H1 (cell line): ENCODE results near the gene TBX5. TPM values are rescaled to one million over a fixed set of nuclear protein-coding genes. Genes with fewer than 3 reads are reported as not detected.

ENCODE experiments used
- CTCF ChIA-PET: fragments of 300-600 bp; sonication (Branson Sonifier 250); formaldehyde crosslinking; loops from one replicate; lab custom pipeline; 2021; ENCODE audit not compliant: partially characterized antibody; lab: Charles Lee
- POLR2A ChIA-PET: fragments of 300-600 bp; sonication (Branson Sonifier 250); formaldehyde crosslinking; loops from one replicate; lab custom pipeline; 2021; ENCODE audit warnings: inconsistent platforms; ENCODE audit not compliant: partially characterized antibody; lab: Charles Lee
- DNase-seq, 2 experiments: peaks; one replicate each; pipeline versions ENCODE4 v3.0.0 to v3.0.0-alpha.2; 2010 to 2022; ENCODE audit warnings: low spot score in 2 of 2, low read depth in 1 of 2, mixed read lengths in 1 of 2
- FAIRE-seq: peaks from 2 replicates; lab custom pipeline; 2011; peaks lifted over from hg19 to GRCh38; lab: Jason Lieb, UNC
- H2AFZ ChIP-seq: 2 replicates; pipeline ENCODE4 v1.8.1; 2012; ENCODE audit warnings: low read length, inconsistent platforms
- H2AK5ac ChIP-seq: 2 replicates; pipeline ENCODE4 v1.6.1; 2013; ENCODE audit warnings: low read depth, low read length
- H2BK120ac ChIP-seq: replicated peaks from 2 replicates; pipeline ENCODE3; 2013; ENCODE audit warnings: low read depth, low read length, inconsistent platforms
- H2BK12ac ChIP-seq: 2 replicates; pipeline ENCODE4 v1.6.1; 2013; ENCODE audit warnings: low read depth, low read length
- H2BK15ac ChIP-seq: 2 replicates; pipeline ENCODE4 v1.6.1; 2013; ENCODE audit warnings: low read length
- H2BK20ac ChIP-seq: 2 replicates; pipeline ENCODE4 v1.6.1; 2013; ENCODE audit warnings: low read length
- H2BK5ac ChIP-seq: 2 replicates; pipeline ENCODE4 v1.6.1; 2013; ENCODE audit warnings: low read depth, low read length
- H3K14ac ChIP-seq: 2 replicates; pipeline ENCODE4 v1.6.1; 2013; ENCODE audit warnings: inconsistent platforms; ENCODE audit not compliant: insufficient read length
- H3K18ac ChIP-seq: 2 replicates; pipeline ENCODE4 v1.6.1; 2013; ENCODE audit warnings: low read length; ENCODE audit errors: extremely low read depth
- H3K23ac ChIP-seq: 2 replicates; pipeline ENCODE4 v1.6.1; 2013; ENCODE audit warnings: inconsistent platforms; ENCODE audit not compliant: insufficient read length
- H3K23me2 ChIP-seq: 2 replicates; pipeline ENCODE4 v1.6.1; 2013; ENCODE audit warnings: low read depth, low read length
- H3K27ac ChIP-seq: 2 replicates; pipeline ENCODE4 v1.6.1; 2011; ENCODE audit warnings: low read depth, low read length, inconsistent platforms
- H3K27me3 ChIP-seq, 4 experiments: replicated peaks in 1 of 4; 1 replicate in 1 of 4; 2 replicates in 3 of 4; pipeline versions ENCODE4 v1.6.1 to v1.8.1; 2011 to 2013; ENCODE audit warnings: low read length in 3 of 4, mild to moderate bottlenecking in 3 of 4, inconsistent platforms in 2 of 4, mixed read lengths in 2 of 4, moderate library complexity in 1 of 4; ENCODE audit not compliant: control insufficient read depth in 3 of 4, insufficient read depth in 3 of 4; ENCODE audit errors: extremely low read depth in 1 of 4
- H3K36me3 ChIP-seq, 4 experiments: 2 replicates each; pipeline versions ENCODE4 v1.6.1 to v1.8.1; 2011 to 2013; ENCODE audit warnings: mild to moderate bottlenecking in 4 of 4, low read length in 3 of 4, moderate library complexity in 2 of 4, control low read depth in 1 of 4, inconsistent platforms in 1 of 4; ENCODE audit not compliant: insufficient read depth in 4 of 4, control insufficient read depth in 2 of 4
- H3K4ac ChIP-seq: replicated peaks from 2 replicates; pipeline ENCODE3; 2013; ENCODE audit warnings: low read length, low read depth, mixed read lengths, inconsistent platforms; ENCODE audit not compliant: insufficient read length
- H3K4me1 ChIP-seq, 4 experiments: replicated peaks in 1 of 4; 1 replicate in 1 of 4; 2 replicates in 3 of 4; pipeline versions ENCODE4 v1.6.1 to v1.8.1; 2011 to 2013; ENCODE audit warnings: low read length in 3 of 4, inconsistent platforms in 2 of 4, mixed read lengths in 1 of 4; ENCODE audit not compliant: insufficient read depth in 4 of 4, control insufficient read depth in 3 of 4
- H3K4me2 ChIP-seq, 2 experiments: 2 replicates each; pipeline versions ENCODE4 v1.6.1 to v1.8.1; 2011 to 2013; ENCODE audit warnings: low read depth in 2 of 2, low read length in 2 of 2, control low read depth in 1 of 2, inconsistent platforms in 1 of 2, mild to moderate bottlenecking in 1 of 2; ENCODE audit not compliant: insufficient read depth in 1 of 2
- H3K4me3 ChIP-seq, 4 experiments: fragments of 200-600, 300-600 bp in 1 of 4; sonication (generic), shearing (Covaris generic), sonication (Bioruptor Twin) in 1 of 4; 2 replicates each; pipeline versions ENCODE4 v1.5.1 to v1.8.1; 2011 to 2016; ENCODE audit warnings: low read length in 4 of 4, low read depth in 3 of 4, control low read depth in 2 of 4, inconsistent platforms in 2 of 4, mild to moderate bottlenecking in 2 of 4, mixed read lengths in 1 of 4, moderate library complexity in 1 of 4; ENCODE audit not compliant: insufficient read depth in 2 of 4; ENCODE audit errors: extremely low read depth in 1 of 4
- H3K56ac ChIP-seq: replicated peaks from 2 replicates; pipeline ENCODE3; 2013; ENCODE audit warnings: low read depth, mild to moderate bottlenecking, mixed read lengths, low read length, inconsistent platforms; ENCODE audit not compliant: insufficient read length
- H3K79me1 ChIP-seq: 2 replicates; pipeline ENCODE4 v1.6.1; 2013; ENCODE audit warnings: low read depth, low read length, control low read depth
- H3K79me2 ChIP-seq, 2 experiments: 2 replicates each; pipeline versions ENCODE4 v1.6.1 to v1.8.1; 2012 to 2013; ENCODE audit warnings: low read length in 2 of 2, mild to moderate bottlenecking in 2 of 2, inconsistent platforms in 1 of 2; ENCODE audit not compliant: insufficient read depth in 2 of 2, control insufficient read depth in 1 of 2
- H3K9ac ChIP-seq, 4 experiments: replicated peaks in 1 of 4; 1 replicate in 1 of 4; 2 replicates in 3 of 4; pipeline versions ENCODE4 v1.6.1 to v1.8.1; 2011 to 2013; ENCODE audit warnings: low read depth in 3 of 4, low read length in 3 of 4, control low read depth in 2 of 4, mild to moderate bottlenecking in 2 of 4, moderate library complexity in 2 of 4, inconsistent platforms in 1 of 4; ENCODE audit errors: extremely low read depth in 1 of 4
- H3K9me3 ChIP-seq, 2 experiments: 2 replicates each; pipeline versions ENCODE4 v1.6.1 to v1.8.1; 2012 to 2013; ENCODE audit warnings: mild to moderate bottlenecking in 2 of 2, moderate library complexity in 2 of 2, control low read depth in 1 of 2, inconsistent platforms in 1 of 2, low read depth in 1 of 2, low read length in 1 of 2, mixed read lengths in 1 of 2; ENCODE audit not compliant: insufficient read depth in 2 of 2
- H4K20me1 ChIP-seq, 2 experiments: replicated peaks in 1 of 2; 2 replicates each; pipeline versions ENCODE3 to v1.8.1; 2011 to 2013; ENCODE audit warnings: inconsistent platforms in 2 of 2, low read length in 2 of 2, mild to moderate bottlenecking in 1 of 2; ENCODE audit not compliant: insufficient read depth in 2 of 2, control insufficient read depth in 1 of 2
- H4K5ac ChIP-seq: 2 replicates; pipeline ENCODE4 v1.6.1; 2013; ENCODE audit warnings: low read length, low read depth, mixed read lengths, inconsistent platforms; ENCODE audit not compliant: insufficient read length
- H4K8ac ChIP-seq: 2 replicates; pipeline ENCODE4 v1.8.0; 2013; ENCODE audit warnings: mild to moderate bottlenecking, moderate library complexity, low read length, inconsistent platforms; ENCODE audit not compliant: insufficient read depth; ENCODE audit errors: extremely low read depth
- H4K91ac ChIP-seq: replicated peaks from 2 replicates; pipeline ENCODE3; 2013; ENCODE audit warnings: low read length, mixed read lengths, inconsistent platforms; ENCODE audit not compliant: insufficient read length
- CTCF ChIP-seq, 3 experiments: IDR thresholded peaks; 1 replicate in 2 of 3; 2 replicates in 1 of 3; pipeline versions ENCODE4 v1.5.1 to v1.6.1; 2011; ENCODE audit warnings: low read length in 3 of 3, mild to moderate bottlenecking in 3 of 3, inconsistent platforms in 2 of 3, low read depth in 1 of 3, moderate library complexity in 1 of 3; ENCODE audit not compliant: insufficient read depth in 1 of 3; ENCODE audit errors: control extremely low read depth in 1 of 3
- FOSL1 ChIP-seq: IDR thresholded peaks from 2 replicates; pipeline ENCODE4 v1.6.1; 2011; ENCODE audit warnings: mild to moderate bottlenecking, low read depth, low read length, moderate library complexity; ENCODE audit not compliant: insufficient read depth
- KDM4A ChIP-seq: IDR thresholded peaks from one replicate; pipeline ENCODE4 v1.7.1; 2012; ENCODE audit warnings: low read depth, mild to moderate bottlenecking, moderate library complexity, low read length, inconsistent platforms; ENCODE audit not compliant: severe bottlenecking
- RAD21 ChIP-seq, 2 experiments: IDR thresholded peaks in 1 of 2; conservative IDR thresholded peaks in 1 of 2; 2 replicates each; pipeline ENCODE4 v1.6.1; 2011; ENCODE audit warnings: low read depth in 2 of 2, low read length in 2 of 2, improper control_type of control experiment in 1 of 2, inconsistent platforms in 1 of 2, mild to moderate bottlenecking in 1 of 2, moderate library complexity in 1 of 2
- WGBS, 2 experiments: shearing (Covaris generic) in 1 of 2; methylation state at CpG; one replicate each; pipeline versions ENCODE4 v1.1.6 to v1.1.7; 2013 to 2015; ENCODE audit warnings: low lambda C conversion rate in 2 of 2, mixed read lengths in 2 of 2, inconsistent platforms in 1 of 2, low coverage in 1 of 2, missing lambda C conversion rate in 1 of 2; ENCODE audit not compliant: insufficient replicate concordance in 2 of 2, insufficient coverage in 1 of 2, insufficient read length in 1 of 2; ENCODE audit errors: extremely low coverage in 1 of 2, missing lambda C conversion rate in 1 of 2; 5-methylcytosine and 5-hydroxymethylcytosine counted together
- polyA plus RNA-seq, 7 experiments: library from polyadenylated mRNA; depleted of rRNA in 3 of 7; stranded (reverse) in 5 of 7; unstranded in 2 of 7; fragments of >200 nt in 5 of 7; fragments of 200-250 nt in 2 of 7; gene quantifications; 1 replicate in 5 of 7; 2 replicates in 1 of 7; 4 replicates in 1 of 7; pipeline versions ENCODE4 v1.2.1 to v1.2.3, GENCODE V29; 2011 to 2013; ENCODE audit warnings: missing spikeins in 2 of 7, mixed read lengths in 2 of 7
- total RNA-seq: library from RNA; stranded (reverse); fragmentation: NEBNext Ultra II Directional; extraction: Animal tissue kit (Norgen Biotek cat#: 25700); gene quantifications from 2 replicates; pipeline ENCODE4 v1.2.1, GENCODE V29; 2021

TBX5 gene
- total and polyA plus RNA-seq, 2 of the 8 experiments (the other 6 are each of a cell fraction or from before 2014, with no cell fraction given), result 0.05 TPM; not detected in 1

- peak overlapping the region; percentile 18; the same call in 1 of the 2 replicates for H2BK12ac ChIP-seq
- no peak overlapping the region for H3K4me3 ChIP-seq
- peak in 1 of 3 experiments; percentile 18; a peak in 1 of 4 replicates for TF ChIP-seq CTCF (IDR thresholded peaks at IDR 0.05; ENCODE audit: control extremely low read depth in 1 of 3, insufficient read depth in 1 of 3, low read depth in 1 of 3, low read length in 3 of 3)
- no peak for TF ChIP-seq KDM4A
- no peak for TF ChIP-seq FOSL1
- peak in 1 of 2 experiments; percentile 9; a peak in 1 of 4 replicates for TF ChIP-seq RAD21 (IDR thresholded peaks at IDR 0.05 in 1 of 2, conservative IDR thresholded peaks at IDR 0.05 in 1 of 2; ENCODE audit: low read depth in 2 of 2, low read length in 2 of 2)
- H3K56ac ChIP-seq, result no peak overlapping the region
- CTCF ChIA-PET, result interaction anchor here (0.8 to 2.7 kb wide), 12 partner anchors 9 to 1086 kb away, joined by 3 to 11 read pairs (median 5); no protein-coding TSS in a partner anchor
- no peak overlapping the region for H3K23ac ChIP-seq
- H3K14ac ChIP-seq, result no peak overlapping the region
- H2BK120ac ChIP-seq, result no peak overlapping the region
- no peak overlapping the region; the same call in 1 of the 2 replicates for H4K8ac ChIP-seq
- no peak overlapping the region; a peak in 1 of 4 replicates for H3K4me2 ChIP-seq
- no peaks in the 10 kb centered on the region for H3K27me3 ChIP-seq
- 74% methylated on average over 13 of the region's 13 CpGs; no CpG with 5 or more reads in 1 of the 2 experiments for WGBS, 2 experiments
- no peak overlapping the region for H2BK20ac ChIP-seq
- 0 out of 7 replicates have a peak, but pooled peaks cover 0 to 2% (median under 1%) of the 10 kb centered on the region in 4 experiments for H3K4me1 ChIP-seq
- no peaks in the 10 kb centered on the region for H3K79me2 ChIP-seq
- H4K20me1 ChIP-seq, result no peaks in the 10 kb centered on the region
- H3K79me1 ChIP-seq, result no peaks in the 10 kb centered on the region; the same call in 1 of the 2 replicates
- no peak overlapping the region for H3K9ac ChIP-seq
- H3K4ac ChIP-seq, result no peak overlapping the region
- peak overlapping the region; percentile 65; the same call in 1 of the 2 replicates for H2BK15ac ChIP-seq
- H3K27ac ChIP-seq, result no peak overlapping the region
- DNase-seq, result no peak
- peaks cover under 1 to 4% of the 10 kb centered on the region in 2 experiments; a peak in 2 of 4 replicates for H3K9me3 ChIP-seq
- POLR2A ChIA-PET, result no interaction called here
- H3K23me2 ChIP-seq, result no peaks in the 10 kb centered on the region
- no peaks in the 10 kb centered on the region for H3K36me3 ChIP-seq
- H4K91ac ChIP-seq, result no peak overlapping the region
- H2BK5ac ChIP-seq, result peak overlapping the region; percentile 30; the same call in 1 of the 2 replicates
- H2AFZ ChIP-seq, result no peak overlapping the region
- no peak overlapping the region for H2AK5ac ChIP-seq
- H4K5ac ChIP-seq, result no peak overlapping the region
- no peak overlapping the region for H3K18ac ChIP-seq
- no peak for FAIRE-seq
These were observed 34.7 kb downstream of the TBX5 start for GRCh38 chr12:114371250-114371649.
